Kidney epithelial cell (primary cell): ENCODE data around the gene RAD51B. TPM values are rescaled to one million over a fixed set of nuclear protein-coding genes. Genes with fewer than 3 reads are reported as not detected.
"Not testable (repeated sequence)": the region's sequence is repeated elsewhere in the genome, so short reads cannot be mapped to it uniquely, and the experiment has no call there.

ENCODE experiments used
- DNase-seq: peaks from one replicate; pipeline ENCODE4 v3.0.0-alpha.2; 2010; ENCODE audit warnings: low read depth
- H3K27me3 ChIP-seq: 2 replicates; pipeline ENCODE4 v1.6.0; 2011; ENCODE audit warnings: low read length; ENCODE audit not compliant: control insufficient read depth, insufficient read depth
- H3K36me3 ChIP-seq: 2 replicates; pipeline ENCODE4 v1.5.1; 2011; ENCODE audit warnings: low read length; ENCODE audit not compliant: control insufficient read depth, insufficient read depth
- H3K4me3 ChIP-seq: 2 replicates; pipeline ENCODE4 v1.5.1; 2011; ENCODE audit warnings: low read depth, mild to moderate bottlenecking, control low read depth, low read length
- CTCF ChIP-seq: IDR thresholded peaks from 2 replicates; pipeline ENCODE4 v1.5.1; 2011; ENCODE audit warnings: mild to moderate bottlenecking, moderate library complexity, low read length, control low read depth, inconsistent platforms; ENCODE audit not compliant: insufficient read depth, poor library complexity, severe bottlenecking
- total RNA-seq: library from RNA; depleted of rRNA; stranded (reverse); fragments of >200 nt; gene quantifications from 2 replicates; pipeline ENCODE4 v1.2.3, GENCODE V29; 2015

RAD51B gene
- total RNA-seq, 1 donor from 2014 or later, result 9.5 TPM

GRCh38 chr14:68696721-68697495, 877.3 kb downstream of the RAD51B start:
- no peaks in the 10 kb centered on the region for H3K36me3 ChIP-seq
- TF ChIP-seq CTCF, result no peak
- no peak overlapping the region for H3K4me3 ChIP-seq

GRCh38 chr14:68698773-68699172, 879.2 kb downstream of the RAD51B start:
- not testable (repeated sequence) for H3K4me3 ChIP-seq, H3K27me3 ChIP-seq, H3K36me3 ChIP-seq, DNase-seq

More at GRCh38 chr14:68696721-68697495, 877.3 kb downstream of the RAD51B start:
- DNase-seq, result no peak
- H3K27me3 ChIP-seq, result no peaks in the 10 kb centered on the region

GRCh38 chr14:68701001-68701741, 881.6 kb downstream of the RAD51B start:
- no peak for DNase-seq
- Histone ChIP-seq H3K36me3 (no peaks in the 10 kb centered on the region), H3K27me3 (no peaks in the 10 kb centered on the region), H3K4me3 (no peak overlapping the region)
- TF ChIP-seq CTCF, result no peak

GRCh38 chr14:68702135-68702534, 882.6 kb downstream of the RAD51B start:
- Histone ChIP-seq H3K27me3 (no peaks in the 10 kb centered on the region), H3K4me3 (no peak overlapping the region), H3K36me3 (no peaks in the 10 kb centered on the region)
- no peak for DNase-seq
- no peak for TF ChIP-seq CTCF

- no peak for DNase-seq
- Histone ChIP-seq H3K4me3 (no peak overlapping the region), H3K36me3 (no peaks in the 10 kb centered on the region), H3K27me3 (no peaks in the 10 kb centered on the region)
- TF ChIP-seq CTCF, result no peak
These were observed 883.0 kb downstream of the RAD51B start for GRCh38 chr14:68702578-68702977.

- Histone ChIP-seq H3K27me3 (no peaks in the 10 kb centered on the region), H3K36me3 (no peaks in the 10 kb centered on the region), H3K4me3 (no peak overlapping the region)
- peak; percentile 56 for DNase-seq
- no peak for TF ChIP-seq CTCF
These were observed 883.5 kb downstream of the RAD51B start for GRCh38 chr14:68703093-68703492.
